Mesenchymal stem cell (in vitro differentiated cells and primary cell): Measurements from ENCODE around the gene PTPRD.
"Not testable (repeated sequence)": the region's sequence is repeated elsewhere in the genome, so short reads cannot be mapped to it uniquely, and the experiment has no call there.

Experiments used
- DNase-seq: peaks from one replicate; pipeline ENCODE4 v3.0.0-alpha.2; 2013
- H2AFZ ChIP-seq: one replicate; pipeline ENCODE4 v1.6.1; 2013; ENCODE audit warnings: low read depth, mild to moderate bottlenecking, control low read depth, inconsistent platforms, low read length, moderate library complexity
- H2AK5ac ChIP-seq: 2 replicates; pipeline ENCODE4 v1.6.1; 2013; ENCODE audit warnings: low read length, moderate library complexity, mild to moderate bottlenecking, inconsistent platforms; ENCODE audit not compliant: severe bottlenecking
- H2BK120ac ChIP-seq: one replicate; pipeline ENCODE4 v1.6.1; 2013; ENCODE audit warnings: low read depth, mild to moderate bottlenecking, inconsistent platforms, low read length, moderate library complexity
- H2BK12ac ChIP-seq, 2 experiments: one replicate each; pipeline ENCODE4 v1.6.1; 2013; ENCODE audit warnings: inconsistent platforms in 2 of 2, low read length in 2 of 2, mild to moderate bottlenecking in 2 of 2, moderate library complexity in 2 of 2, control low read depth in 1 of 2
- H2BK15ac ChIP-seq: one replicate; pipeline ENCODE4 v1.6.1; 2013; ENCODE audit warnings: mild to moderate bottlenecking, low read depth, inconsistent platforms; ENCODE audit not compliant: poor library complexity, severe bottlenecking
- H2BK5ac ChIP-seq: 2 replicates; pipeline ENCODE4 v1.6.1; 2013; ENCODE audit warnings: low read depth, mild to moderate bottlenecking, low read length, control low read depth, inconsistent platforms; ENCODE audit not compliant: poor library complexity, severe bottlenecking
- H3K14ac ChIP-seq, 2 experiments: one replicate each; pipeline ENCODE4 v1.6.1; 2013; ENCODE audit warnings: inconsistent platforms in 2 of 2, low read length in 2 of 2, control low read depth in 1 of 2, mild to moderate bottlenecking in 1 of 2, moderate library complexity in 1 of 2
- H3K18ac ChIP-seq, 2 experiments: one replicate each; pipeline ENCODE4 v1.6.1; 2013; ENCODE audit warnings: inconsistent platforms in 2 of 2, low read length in 2 of 2, control low read depth in 1 of 2, low read depth in 1 of 2, mild to moderate bottlenecking in 1 of 2
- H3K23ac ChIP-seq, 2 experiments: one replicate each; pipeline ENCODE4 v1.6.1; 2013; ENCODE audit warnings: inconsistent platforms in 2 of 2, low read length in 2 of 2, mild to moderate bottlenecking in 2 of 2, moderate library complexity in 2 of 2, control low read depth in 1 of 2
- H3K27ac ChIP-seq: 2 replicates; pipeline ENCODE4 v1.5.1; 2013; ENCODE audit warnings: mild to moderate bottlenecking, moderate library complexity, low read length, control low read depth, inconsistent platforms; ENCODE audit not compliant: poor library complexity, severe bottlenecking
- H3K27me3 ChIP-seq, 2 experiments: 2 replicates each; pipeline versions ENCODE4 v1.6.1 to v1.7.0; 2013; ENCODE audit warnings: low read length in 2 of 2, mild to moderate bottlenecking in 2 of 2, moderate library complexity in 2 of 2, control low read depth in 1 of 2, inconsistent platforms in 1 of 2; ENCODE audit not compliant: control insufficient read depth in 1 of 2, insufficient read depth in 1 of 2
- H3K36me3 ChIP-seq, 2 experiments: 2 replicates each; pipeline versions ENCODE4 v1.6.1 to v1.7.0; 2013; ENCODE audit warnings: low read length in 2 of 2, control low read depth in 1 of 2, inconsistent platforms in 1 of 2, low read depth in 1 of 2, mild to moderate bottlenecking in 1 of 2; ENCODE audit not compliant: insufficient read depth in 2 of 2, control insufficient read depth in 1 of 2
- H3K4ac ChIP-seq, 2 experiments: one replicate each; pipeline ENCODE4 v1.6.1; 2013; ENCODE audit warnings: inconsistent platforms in 2 of 2, low read length in 2 of 2, mild to moderate bottlenecking in 2 of 2, moderate library complexity in 2 of 2, control low read depth in 1 of 2, low read depth in 1 of 2
- H3K4me1 ChIP-seq: 2 replicates; pipeline ENCODE4 v1.6.1; 2013; ENCODE audit warnings: low read depth, low read length, control low read depth; ENCODE audit not compliant: control insufficient read depth, insufficient read depth
- H3K4me2 ChIP-seq: 2 replicates; pipeline ENCODE4 v1.6.1; 2013; ENCODE audit warnings: low read length, mild to moderate bottlenecking, inconsistent platforms; ENCODE audit not compliant: poor library complexity, severe bottlenecking
- H3K4me3 ChIP-seq, 2 experiments: 2 replicates each; pipeline versions ENCODE4 v1.5.1 to v1.7.0; 2013; ENCODE audit warnings: low read length in 2 of 2, mild to moderate bottlenecking in 2 of 2, control low read depth in 1 of 2, low read depth in 1 of 2; ENCODE audit not compliant: insufficient read depth in 1 of 2
- H3K79me1 ChIP-seq: replicated peaks from 2 replicates; pipeline ENCODE4 v1.6.1; 2013; ENCODE audit warnings: mild to moderate bottlenecking, control low read depth, low read length, inconsistent platforms; ENCODE audit not compliant: poor library complexity, severe bottlenecking
- H3K9ac ChIP-seq: 2 replicates; pipeline ENCODE4 v1.7.0; 2013; ENCODE audit warnings: mild to moderate bottlenecking, low read length, moderate library complexity
- H3K9me3 ChIP-seq: 2 replicates; pipeline ENCODE4 v1.7.0; 2013; ENCODE audit warnings: mild to moderate bottlenecking, low read length; ENCODE audit not compliant: control insufficient read depth
- H4K8ac ChIP-seq: one replicate; pipeline ENCODE4 v1.6.1; 2013; ENCODE audit warnings: inconsistent platforms, mild to moderate bottlenecking, low read length, moderate library complexity
- H4K91ac ChIP-seq: one replicate; pipeline ENCODE4 v1.6.1; 2013; ENCODE audit warnings: mild to moderate bottlenecking, low read length, inconsistent platforms
- WGBS: methylation state at CpG from one replicate; pipeline ENCODE4 v1.1.7; 2013; ENCODE audit warnings: mixed read lengths; 5-methylcytosine and 5-hydroxymethylcytosine counted together

The PTPRD gene

DNA sequence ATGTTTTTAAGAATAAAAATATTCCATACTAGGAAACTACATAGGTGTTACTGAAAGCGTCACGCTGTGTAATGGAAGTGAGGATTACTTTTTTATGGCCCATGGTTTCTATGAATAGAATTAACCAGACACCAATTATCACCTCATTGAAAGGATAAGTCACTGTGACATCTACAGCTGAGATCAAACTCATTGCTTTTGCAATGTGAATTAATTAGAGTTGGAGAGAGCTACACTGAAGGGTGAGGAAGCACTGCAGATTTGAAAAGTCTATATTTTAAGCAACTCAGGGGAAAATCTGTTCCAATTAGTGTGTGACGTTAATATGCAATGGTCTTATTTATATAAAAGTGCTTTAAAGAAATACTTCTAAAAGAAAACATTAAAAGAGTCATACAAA, 1513.2 kb downstream of the PTPRD start:
- Histone ChIP-seq H2BK120ac (no peak overlapping the region), H3K4me1 (no peaks in the 10 kb centered on the region), H3K18ac (no peak overlapping the region), H3K36me3 (no peaks in the 10 kb centered on the region), H3K27ac (no peak overlapping the region), H3K4ac (no peak overlapping the region), H2BK5ac (no peak overlapping the region), H4K91ac (no peak overlapping the region), H2AFZ (no peak overlapping the region), H3K9me3 (no peaks in the 10 kb centered on the region), H2AK5ac (no peak overlapping the region), H3K23ac (no peak overlapping the region), H2BK15ac (no peak overlapping the region), H3K9ac (no peak overlapping the region), H3K27me3 (no peaks in the 10 kb centered on the region), H3K14ac (no peak overlapping the region), H4K8ac (no peak overlapping the region), H3K79me1 (no peaks in the 10 kb centered on the region), H2BK12ac (no peak overlapping the region), H3K4me2 (no peak overlapping the region), H3K4me3 (no peak overlapping the region)
- DNase-seq = no peak
- WGBS = no CpG with 5 or more reads among the region's 3 CpGs

GRCh38 chr9:9097254-9097653, 1515.5 kb downstream of the PTPRD start:
- H3K27ac ChIP-seq, DNase-seq, H3K14ac ChIP-seq, H3K36me3 ChIP-seq, H3K4me1 ChIP-seq, H3K9ac ChIP-seq, H2BK12ac ChIP-seq, H3K79me1 ChIP-seq, H2AK5ac ChIP-seq, H4K91ac ChIP-seq, H3K27me3 ChIP-seq, H3K4me2 ChIP-seq, H3K23ac ChIP-seq, H2BK120ac ChIP-seq, H4K8ac ChIP-seq, H3K4ac ChIP-seq, H3K4me3 ChIP-seq, H3K18ac ChIP-seq, H2AFZ ChIP-seq, H2BK15ac ChIP-seq, H2BK5ac ChIP-seq: not testable (repeated sequence)
- WGBS = 62% methylated on average over 3 of the region's 6 CpGs
- peaks cover 13% of the 10 kb centered on the region for H3K9me3 ChIP-seq

GRCh38 chr9:9091387-9091786, 1521.4 kb downstream of the PTPRD start:
- Histone ChIP-seq H3K27me3 (no peaks in the 10 kb centered on the region), H4K91ac (no peak overlapping the region), H2BK12ac (no peak overlapping the region), H3K36me3 (no peaks in the 10 kb centered on the region), H3K9me3 (peaks cover 13% of the 10 kb centered on the region), H3K23ac (no peak overlapping the region), H2BK15ac (no peak overlapping the region), H2BK5ac (no peak overlapping the region), H3K4me3 (no peak overlapping the region), H3K4me1 (no peaks in the 10 kb centered on the region), H3K79me1 (no peaks in the 10 kb centered on the region), H3K4me2 (no peak overlapping the region), H4K8ac (no peak overlapping the region), H3K27ac (no peak overlapping the region), H3K18ac (no peak overlapping the region), H2AK5ac (no peak overlapping the region), H3K9ac (no peak overlapping the region), H3K4ac (no peak overlapping the region), H2AFZ (no peak overlapping the region), H3K14ac (no peak overlapping the region), H2BK120ac (no peak overlapping the region)
- DNase-seq = no peak

DNA sequence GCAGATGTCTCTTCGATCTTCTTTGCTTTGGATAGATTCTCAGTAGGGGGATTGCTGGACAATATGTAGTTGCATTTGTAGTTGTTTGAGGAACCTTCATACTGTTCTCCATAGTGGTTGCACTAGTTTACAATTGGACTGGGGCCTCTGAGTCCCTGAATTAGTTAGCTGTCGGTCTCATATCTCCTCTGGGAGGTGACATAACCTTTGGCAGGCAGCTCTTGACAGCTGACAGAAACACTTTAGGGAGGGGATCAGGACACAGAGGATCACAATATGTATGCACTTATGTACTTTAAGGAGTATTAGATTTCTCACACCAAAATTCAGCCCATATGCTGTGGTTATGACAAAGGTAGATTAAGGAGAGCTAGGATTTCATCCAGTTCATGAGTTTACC, 1533.3 kb downstream of the PTPRD start:
- no peaks in the 10 kb centered on the region for H3K27me3 ChIP-seq
- no peak overlapping the region for H3K4me3 ChIP-seq
- H3K9ac ChIP-seq = no peak overlapping the region
- no peak for DNase-seq
- H2BK5ac ChIP-seq = no peak overlapping the region
- WGBS = 47% methylated on average over 2 of the region's 2 CpGs
- no peaks in the 10 kb centered on the region for H3K9me3 ChIP-seq
- H2BK120ac ChIP-seq = no peak overlapping the region
- H4K8ac ChIP-seq = no peak overlapping the region
- no peaks in the 10 kb centered on the region for H3K79me1 ChIP-seq
- H3K36me3 ChIP-seq = no peaks in the 10 kb centered on the region
- H3K18ac ChIP-seq = no peak overlapping the region
- H3K4me2 ChIP-seq = no peak overlapping the region
- no peaks in the 10 kb centered on the region for H3K4me1 ChIP-seq
- H2AFZ ChIP-seq = no peak overlapping the region
- no peak overlapping the region for H2AK5ac ChIP-seq
- no peak overlapping the region for H3K27ac ChIP-seq
- no peak overlapping the region for H2BK15ac ChIP-seq
- H3K4ac ChIP-seq = no peak overlapping the region
- H4K91ac ChIP-seq = no peak overlapping the region
- H3K14ac ChIP-seq = no peak overlapping the region
- H2BK12ac ChIP-seq = no peak overlapping the region
- no peak overlapping the region for H3K23ac ChIP-seq
